AG09319 (cell line): Measurements from ENCODE around the gene AFF1.

Experiments
- DNase-seq: peaks from one replicate; pipeline ENCODE4 v3.0.0-alpha.2; 2010; ENCODE audit warnings: low read depth; ENCODE audit errors: extremely low read depth
- TF ChIP-seq, protein P1 (sequence below): IDR thresholded peaks from 2 replicates; pipeline ENCODE4 v1.5.1; 2011; ENCODE audit warnings: low read depth, mild to moderate bottlenecking, inconsistent platforms, low read length, moderate library complexity

Gene AFF1

DNA sequence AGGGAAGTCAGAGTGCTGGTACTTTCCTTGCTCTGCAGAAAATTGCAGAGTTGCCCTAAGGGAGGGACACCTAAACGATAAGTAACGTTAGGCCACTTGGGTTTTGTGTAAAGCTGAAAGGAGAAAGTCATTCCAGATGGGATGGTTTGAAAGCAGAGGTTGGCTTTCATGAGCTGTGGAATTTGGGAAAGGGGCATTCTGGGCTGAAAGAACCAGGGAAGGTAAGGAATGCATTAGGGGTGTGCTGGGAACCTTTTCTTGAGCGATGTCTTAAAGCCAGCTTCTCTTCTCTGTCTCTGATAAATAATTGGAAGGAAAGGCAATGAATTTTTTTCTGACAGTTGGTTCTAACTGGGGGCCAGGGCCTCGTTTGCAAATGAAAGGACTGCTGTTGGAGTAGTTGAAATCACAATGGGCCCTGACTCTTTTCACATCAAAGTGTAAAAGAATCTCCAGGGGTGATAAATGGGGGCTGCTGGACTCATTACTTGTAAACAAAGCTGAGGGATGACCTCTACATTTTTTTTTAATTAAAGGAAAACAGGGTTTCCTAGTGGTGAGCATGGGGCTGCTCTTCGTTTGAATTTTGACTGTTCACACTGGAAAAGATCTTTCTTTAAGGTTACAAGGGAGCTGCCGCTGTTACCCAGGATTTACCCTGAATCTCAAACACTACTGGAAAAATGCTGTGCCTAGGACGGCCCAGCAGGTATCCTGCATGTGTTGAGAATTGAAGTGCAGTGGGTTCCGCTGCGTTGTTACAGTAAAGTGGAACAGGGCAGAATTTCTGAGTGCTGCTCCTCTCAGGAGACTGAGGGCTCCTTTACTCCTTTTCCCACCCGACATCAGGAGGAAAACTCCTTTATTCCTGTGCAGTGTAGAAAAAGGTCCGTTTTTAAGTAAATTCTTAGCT is 25.0 kb downstream of the AFF1 start:
- no peak for DNase-seq
- TF ChIP-seq, protein P1, sequence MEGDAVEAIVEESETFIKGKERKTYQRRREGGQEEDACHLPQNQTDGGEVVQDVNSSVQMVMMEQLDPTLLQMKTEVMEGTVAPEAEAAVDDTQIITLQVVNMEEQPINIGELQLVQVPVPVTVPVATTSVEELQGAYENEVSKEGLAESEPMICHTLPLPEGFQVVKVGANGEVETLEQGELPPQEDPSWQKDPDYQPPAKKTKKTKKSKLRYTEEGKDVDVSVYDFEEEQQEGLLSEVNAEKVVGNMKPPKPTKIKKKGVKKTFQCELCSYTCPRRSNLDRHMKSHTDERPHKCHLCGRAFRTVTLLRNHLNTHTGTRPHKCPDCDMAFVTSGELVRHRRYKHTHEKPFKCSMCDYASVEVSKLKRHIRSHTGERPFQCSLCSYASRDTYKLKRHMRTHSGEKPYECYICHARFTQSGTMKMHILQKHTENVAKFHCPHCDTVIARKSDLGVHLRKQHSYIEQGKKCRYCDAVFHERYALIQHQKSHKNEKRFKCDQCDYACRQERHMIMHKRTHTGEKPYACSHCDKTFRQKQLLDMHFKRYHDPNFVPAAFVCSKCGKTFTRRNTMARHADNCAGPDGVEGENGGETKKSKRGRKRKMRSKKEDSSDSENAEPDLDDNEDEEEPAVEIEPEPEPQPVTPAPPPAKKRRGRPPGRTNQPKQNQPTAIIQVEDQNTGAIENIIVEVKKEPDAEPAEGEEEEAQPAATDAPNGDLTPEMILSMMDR = no peak

- DNase-seq = no peak
- TF ChIP-seq, protein P1 = no peak
Measured at GRCh38 chr4:86960557-86960961, 25.7 kb downstream of the AFF1 start.

DNA sequence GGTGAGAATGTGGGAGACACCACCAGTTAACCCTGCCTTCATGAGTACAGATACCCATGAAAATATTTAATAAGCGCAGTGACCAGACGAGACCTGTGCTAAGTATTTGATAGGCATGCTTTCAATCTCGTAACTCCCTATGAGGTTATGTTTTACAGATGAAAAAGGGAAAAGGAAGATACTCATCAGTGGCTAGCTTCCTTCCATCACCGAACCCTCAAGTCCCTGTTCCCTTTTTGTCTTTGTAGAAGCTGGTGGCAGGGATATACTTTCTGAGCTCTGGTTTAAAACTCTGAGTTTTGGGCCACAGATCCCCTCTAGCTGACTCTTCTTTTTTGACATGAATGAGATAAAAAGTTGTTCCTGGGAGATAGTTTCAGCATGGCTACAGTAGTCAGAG is 26.3 kb downstream of the AFF1 start:
- TF ChIP-seq, protein P1 = no peak
- DNase-seq = no peak

DNA sequence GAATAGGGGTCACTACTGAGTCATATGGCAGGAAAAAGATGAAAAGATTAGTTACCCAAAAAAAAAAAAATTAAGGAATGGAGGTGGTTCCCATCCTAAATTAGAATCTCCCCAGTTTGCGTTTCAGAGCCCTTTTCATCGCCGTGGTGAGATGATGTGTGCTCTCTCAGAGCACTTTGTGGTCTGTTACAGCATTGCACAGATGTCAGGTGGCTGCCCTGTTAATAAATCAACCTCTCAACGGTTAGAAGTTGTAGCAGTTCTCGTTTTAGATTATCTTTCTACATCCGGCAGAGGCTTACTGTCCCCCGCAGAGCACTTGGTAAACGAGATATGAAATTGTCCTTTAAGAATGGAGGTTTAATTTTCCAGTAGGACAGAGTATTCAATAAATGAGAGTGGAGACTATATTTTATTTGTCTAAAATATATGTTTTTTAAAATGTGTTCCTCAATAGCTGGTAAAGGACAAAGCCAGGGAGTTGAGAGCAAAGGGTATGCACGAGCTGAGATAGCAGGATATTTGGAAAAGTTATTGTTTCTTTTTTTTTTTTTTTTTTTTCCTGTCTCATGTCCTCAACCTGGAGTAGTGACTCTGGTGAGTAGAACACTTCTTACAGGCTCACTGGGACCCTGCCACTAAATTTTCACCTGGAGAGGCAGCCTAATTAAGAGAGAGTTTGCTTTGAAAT is 26.9 kb downstream of the AFF1 start:
- DNase-seq = no peak
- TF ChIP-seq, protein P1 = no peak

GRCh38 chr4:86963697-86964096 is 28.9 kb downstream of the AFF1 start:
- no peak for DNase-seq
- TF ChIP-seq, protein P1 = no peak

- DNase-seq = no peak
- TF ChIP-seq, protein P1 = no peak
Measured at GRCh38 chr4:86965019-86965976, 30.5 kb downstream of the AFF1 start.
